H1 (cell line): Measurements from ENCODE around the gene SOX1. TPM values are rescaled to one million over a fixed set of nuclear protein-coding genes. Genes with fewer than 3 reads are reported as not detected.

Source experiments
- polyA plus RNA-seq, 7 experiments: library from polyadenylated mRNA; depleted of rRNA in 3 of 7; stranded (reverse) in 5 of 7; unstranded in 2 of 7; fragments of >200 nt in 5 of 7; fragments of 200-250 nt in 2 of 7; gene quantifications; 1 replicate in 5 of 7; 2 replicates in 1 of 7; 4 replicates in 1 of 7; pipeline versions ENCODE4 v1.2.1 to v1.2.3, GENCODE V29; 2011 to 2013; ENCODE audit warnings: missing spikeins in 2 of 7, mixed read lengths in 2 of 7
- total RNA-seq: library from RNA; stranded (reverse); fragmentation: NEBNext Ultra II Directional; extraction: Animal tissue kit (Norgen Biotek cat#: 25700); gene quantifications from 2 replicates; pipeline ENCODE4 v1.2.1, GENCODE V29; 2021
- TF ChIP-seq, protein P1 (sequence below): IDR thresholded peaks from 2 replicates; pipeline ENCODE4 v1.6.1; 2011; ENCODE audit warnings: low read length, improper control_type of control experiment

SOX1 gene
- total and polyA plus RNA-seq, 2 of the 8 experiments (the other 6 are each of a cell fraction or from before 2014, with no cell fraction given), result 0.03 to 0.09 TPM

DNA sequence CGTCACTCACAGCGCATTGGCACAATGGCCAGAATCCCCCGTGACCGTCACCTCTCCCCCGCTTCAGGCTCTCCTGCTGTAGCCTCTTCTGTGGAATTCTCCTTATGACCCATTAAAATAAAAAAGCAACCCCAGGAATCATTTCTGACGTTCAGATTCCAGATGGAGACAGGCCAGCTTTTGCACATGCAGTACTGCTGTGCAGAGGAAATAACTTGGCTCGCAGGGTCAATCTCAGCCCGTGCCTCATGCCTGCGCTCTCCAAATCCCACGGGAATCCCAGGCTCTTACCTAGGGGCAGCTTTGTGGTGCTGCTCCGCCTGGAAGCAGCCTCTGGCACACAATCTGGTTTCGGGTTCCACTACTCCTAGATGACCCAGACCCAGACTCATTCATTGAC, 32.7 kb upstream of the SOX1 start (continued):
- TF ChIP-seq, protein P1, sequence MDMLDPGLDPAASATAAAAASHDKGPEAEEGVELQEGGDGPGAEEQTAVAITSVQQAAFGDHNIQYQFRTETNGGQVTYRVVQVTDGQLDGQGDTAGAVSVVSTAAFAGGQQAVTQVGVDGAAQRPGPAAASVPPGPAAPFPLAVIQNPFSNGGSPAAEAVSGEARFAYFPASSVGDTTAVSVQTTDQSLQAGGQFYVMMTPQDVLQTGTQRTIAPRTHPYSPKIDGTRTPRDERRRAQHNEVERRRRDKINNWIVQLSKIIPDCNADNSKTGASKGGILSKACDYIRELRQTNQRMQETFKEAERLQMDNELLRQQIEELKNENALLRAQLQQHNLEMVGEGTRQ, result no peak
